HG02678 (cell line): ENCODE results near the gene MYCN.
"Not testable (repeated sequence)": the region's sequence is repeated elsewhere in the genome, so short reads cannot be mapped to it uniquely, and the experiment has no call there.

Source experiments
- ATAC-seq: cut with Tn5 transposase; IDR thresholded peaks from one replicate; pipeline ENCODE4 v1.9.1; 2021; ENCODE audit warnings: mild to moderate bottlenecking, moderate library complexity; ENCODE audit not compliant: unreplicated experiment

MYCN gene

DNA sequence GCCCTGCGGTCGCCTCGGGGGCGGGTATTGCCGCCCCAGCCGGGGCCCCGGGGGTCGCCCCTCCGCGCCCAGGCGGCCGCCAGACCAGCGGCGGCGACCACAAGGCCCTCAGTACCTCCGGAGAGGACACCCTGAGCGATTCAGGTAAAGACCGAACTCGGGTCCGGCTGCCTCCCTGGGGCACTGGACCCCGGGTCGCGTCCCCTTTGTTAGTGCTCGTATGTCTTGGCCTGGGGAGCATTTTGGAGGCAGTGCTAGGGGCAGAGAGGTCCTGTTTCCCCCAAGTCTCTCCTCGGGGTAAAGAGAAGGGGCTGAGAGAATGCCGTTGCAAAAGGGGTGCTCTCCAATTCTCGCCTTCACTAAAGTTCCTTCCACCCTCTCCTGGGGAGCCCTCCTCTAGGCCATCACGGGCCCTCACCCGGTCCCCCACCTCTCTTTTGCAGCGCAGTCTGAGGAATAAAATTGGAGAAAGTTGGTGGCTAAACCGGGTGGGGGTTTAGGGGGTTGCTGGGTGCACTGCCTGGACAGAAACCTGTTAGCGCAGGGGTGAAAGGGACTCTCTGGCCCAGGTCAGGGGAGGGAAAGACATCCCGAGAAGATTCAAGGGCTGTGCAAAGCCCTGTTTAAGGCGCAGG lies 2.5 kb downstream of the MYCN start:
- no peak for ATAC-seq

DNA sequence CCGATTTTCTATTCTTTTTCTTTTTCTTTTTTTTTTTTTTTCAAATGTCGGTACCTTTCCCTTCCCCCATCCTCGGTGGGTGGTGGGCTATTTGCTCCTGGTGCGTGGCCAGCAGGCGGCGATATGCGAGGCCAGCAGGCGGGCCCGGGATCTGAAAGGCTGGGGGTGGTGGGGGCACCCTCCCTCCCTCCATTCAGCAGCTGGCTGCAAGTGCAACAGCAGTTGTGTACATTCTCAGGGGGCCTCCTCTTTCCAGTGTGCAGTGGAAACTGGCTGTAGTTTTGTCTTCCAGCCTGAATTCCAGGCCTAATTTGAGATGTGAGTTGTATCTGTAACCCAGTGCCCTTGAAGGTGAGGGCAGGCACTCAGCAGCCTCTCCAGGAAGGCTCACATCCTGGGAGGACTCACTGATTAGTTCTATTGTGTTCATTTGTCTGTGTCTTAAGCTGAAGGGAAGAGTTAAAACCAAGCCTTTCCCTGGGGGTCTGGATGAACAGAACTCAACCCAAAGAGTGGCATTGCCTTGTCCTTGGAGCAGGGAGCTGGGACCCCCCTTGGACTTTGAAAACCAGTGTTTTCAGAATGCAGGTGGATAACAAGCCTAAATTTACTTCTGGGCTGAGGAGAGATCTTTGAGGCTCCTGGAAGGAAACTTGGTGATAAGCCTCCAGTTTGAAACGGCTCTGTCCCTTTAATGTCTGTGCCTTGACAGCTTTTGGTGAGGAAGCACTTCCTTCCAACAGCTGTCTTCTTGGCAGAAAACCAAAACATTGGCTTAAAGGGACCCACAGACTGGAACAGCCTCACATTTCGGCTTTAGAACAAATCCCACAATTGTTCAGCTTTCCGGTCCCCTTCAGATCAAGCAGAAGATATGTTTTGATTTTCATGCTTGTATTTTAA lies 3.3 kb downstream of the MYCN start:
- ATAC-seq, result no peak

DNA sequence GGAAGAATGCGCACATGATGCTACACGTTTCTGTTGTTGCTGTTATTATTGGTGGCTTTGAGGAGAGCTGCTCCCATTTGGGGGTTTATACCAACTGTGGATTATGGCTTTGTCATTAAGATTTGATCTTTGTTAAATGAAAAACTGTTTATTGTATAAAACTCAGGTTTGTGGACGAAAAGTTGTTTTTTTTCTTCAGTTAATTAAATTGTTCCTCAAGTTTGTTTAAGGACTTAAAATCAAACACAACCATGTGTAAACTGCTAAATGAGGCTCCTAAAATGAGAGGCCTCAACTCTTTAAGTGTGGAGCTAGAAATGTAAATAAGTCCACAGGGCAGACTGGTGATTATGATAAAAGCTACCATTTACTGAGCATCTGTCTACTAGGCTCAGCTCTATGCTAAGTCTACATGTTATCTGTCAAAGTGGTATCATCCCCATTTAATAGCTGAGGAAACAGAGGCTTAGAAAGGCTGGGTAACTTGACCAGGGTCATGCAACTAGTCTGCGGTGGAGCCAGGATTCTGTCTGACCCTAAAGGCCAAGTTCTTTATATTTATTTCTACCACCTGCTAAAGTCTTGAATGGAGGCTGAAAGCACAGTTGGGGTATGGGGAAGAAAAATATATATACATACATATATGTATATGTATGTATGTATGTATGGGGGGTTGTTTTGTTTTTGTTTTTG lies 4.1 kb downstream of the MYCN start:
- no peak for ATAC-seq

GRCh38 chr2:15945909-15946705 lies 5.8 kb downstream of the MYCN start:
- ATAC-seq, result no peak

DNA sequence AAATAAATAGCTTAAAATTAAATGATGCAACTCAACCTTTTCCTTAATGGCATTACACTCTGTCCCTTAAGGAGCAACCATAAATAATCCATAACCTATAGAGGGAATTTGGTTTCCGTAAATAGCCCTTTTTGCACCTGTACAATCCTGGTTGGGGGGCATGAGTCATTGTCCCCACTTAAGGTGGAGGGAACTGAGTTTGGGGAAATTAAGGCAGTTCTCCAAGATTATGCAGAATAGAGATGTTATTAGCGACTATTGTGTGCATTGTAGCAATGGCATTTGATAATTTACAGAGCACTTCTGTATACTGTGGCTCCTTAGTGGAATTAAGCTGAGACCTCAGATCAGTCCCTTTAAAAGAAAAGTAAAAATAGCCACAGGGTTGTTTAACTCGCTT lies 6.6 kb downstream of the MYCN start:
- ATAC-seq, result no peak

- no peak for ATAC-seq
Observed at GRCh38 chr2:15947431-15947830, 7.1 kb downstream of the MYCN start.

- ATAC-seq, result no peak
Observed at GRCh38 chr2:15948704-15948957, 8.3 kb downstream of the MYCN start.

DNA sequence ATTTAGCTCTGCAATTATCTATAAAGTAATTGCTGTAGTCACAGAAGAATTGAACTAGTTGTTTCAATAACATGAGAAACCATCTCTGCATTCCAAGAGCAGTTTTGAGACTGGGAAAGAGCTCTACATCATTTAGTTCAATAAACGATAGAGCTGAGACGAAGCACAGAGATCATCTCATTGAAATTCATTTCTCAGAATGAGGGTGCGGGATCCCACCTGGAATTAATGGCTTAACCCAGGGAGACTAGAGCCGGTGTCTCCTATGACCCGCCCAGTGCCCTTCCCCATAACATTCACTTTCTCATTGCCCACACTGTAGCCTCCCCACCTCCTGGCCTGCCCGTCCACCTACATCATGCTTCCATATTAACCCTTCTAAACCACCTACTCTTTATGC lies 8.8 kb downstream of the MYCN start:
- ATAC-seq, result no peak

DNA sequence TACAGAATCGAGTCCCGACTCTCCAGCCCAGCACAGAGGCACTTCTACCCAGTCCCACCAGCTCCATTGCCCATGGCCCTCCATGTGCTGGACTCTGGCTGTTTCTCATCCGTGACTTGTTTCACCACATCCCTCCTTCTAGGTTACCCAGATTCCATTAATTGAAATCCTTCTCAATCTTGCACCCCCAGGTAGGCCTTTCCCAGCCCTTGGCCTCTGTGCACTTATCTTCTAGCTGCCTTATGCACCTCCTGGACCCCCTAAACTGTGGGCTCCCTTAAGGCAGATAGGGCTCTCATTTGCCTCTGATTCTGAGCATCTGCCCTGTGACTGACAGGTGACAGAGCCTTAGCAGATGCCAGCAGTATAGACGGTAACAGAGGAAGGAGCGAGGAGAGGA lies 9.2 kb downstream of the MYCN start:
- no peak for ATAC-seq

DNA sequence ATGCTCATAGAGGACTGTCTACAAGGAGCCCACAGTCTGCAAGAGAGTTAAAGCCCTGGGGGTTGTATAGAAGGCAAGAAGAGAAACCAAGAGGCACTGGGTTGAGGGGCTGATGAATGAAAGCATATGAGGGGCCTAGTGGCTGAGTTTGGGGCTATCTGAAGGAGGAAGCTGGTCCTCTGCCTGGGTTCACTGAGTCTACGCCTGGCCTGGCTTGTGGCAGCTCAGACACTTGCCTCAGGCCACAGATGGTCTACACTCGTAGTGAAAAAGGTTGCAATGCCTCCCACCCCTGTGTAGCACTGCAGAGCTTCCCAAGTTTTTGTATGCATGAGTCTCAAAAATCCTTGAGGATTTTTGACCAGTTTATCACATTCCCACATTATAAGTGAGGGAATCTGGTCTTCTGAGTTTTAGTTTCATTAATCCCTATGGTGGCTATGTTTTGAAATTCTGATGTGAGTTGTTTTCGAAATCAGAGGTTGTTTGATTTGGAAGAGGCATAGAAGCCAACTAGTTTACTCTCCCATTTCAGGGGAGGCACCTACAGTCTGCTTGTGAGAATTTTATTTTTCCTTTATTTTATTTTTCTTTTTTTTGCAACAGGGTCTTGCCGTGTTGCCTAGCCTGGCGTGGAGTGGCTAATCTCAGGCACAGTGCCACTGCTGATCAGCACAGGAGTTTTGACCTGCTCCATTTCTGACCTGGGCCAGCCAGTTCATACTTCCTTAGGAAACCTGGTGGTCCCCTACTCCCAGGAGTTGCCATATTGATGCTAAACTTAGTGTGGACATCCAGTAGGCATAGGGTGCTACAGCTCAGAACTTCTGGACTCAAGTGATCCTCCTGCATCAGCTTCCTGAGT lies 10.0 kb downstream of the MYCN start:
- ATAC-seq, result no peak

GRCh38 chr2:15951936-15952335 lies 11.6 kb downstream of the MYCN start:
- not testable (repeated sequence) for ATAC-seq

DNA sequence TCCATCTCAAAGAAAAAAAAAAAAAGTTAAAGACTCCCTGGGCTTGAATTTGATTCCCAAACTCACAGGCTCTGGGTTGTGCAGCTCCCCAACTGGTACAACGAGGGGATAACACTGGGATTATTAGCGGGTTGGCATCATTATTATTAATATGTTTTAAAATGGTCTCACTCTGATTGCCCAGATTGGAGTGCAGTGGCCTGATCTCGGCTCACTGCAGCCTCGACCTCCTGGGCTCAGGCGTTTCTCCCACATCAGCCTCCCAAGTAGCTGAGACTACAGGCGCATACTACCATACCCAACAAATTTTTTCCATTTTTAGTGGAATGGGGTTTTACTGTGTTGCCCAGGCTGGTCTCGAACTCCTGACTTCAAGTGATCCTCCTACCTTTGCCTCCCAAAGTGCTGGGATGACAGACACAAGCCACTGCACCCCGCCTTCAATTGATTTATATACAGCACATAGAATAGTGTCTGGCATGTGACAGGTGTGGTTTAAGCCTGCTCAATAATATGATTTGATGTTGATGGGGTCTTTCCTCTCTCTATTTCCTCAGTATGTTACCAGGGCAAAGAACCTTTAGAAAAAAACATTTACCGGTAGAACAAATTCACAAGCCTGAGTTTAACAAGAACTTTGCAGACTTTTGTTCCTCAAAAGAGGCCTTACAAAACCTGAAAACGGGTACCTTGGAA lies 12.2 kb downstream of the MYCN start:
- ATAC-seq, result no peak

DNA sequence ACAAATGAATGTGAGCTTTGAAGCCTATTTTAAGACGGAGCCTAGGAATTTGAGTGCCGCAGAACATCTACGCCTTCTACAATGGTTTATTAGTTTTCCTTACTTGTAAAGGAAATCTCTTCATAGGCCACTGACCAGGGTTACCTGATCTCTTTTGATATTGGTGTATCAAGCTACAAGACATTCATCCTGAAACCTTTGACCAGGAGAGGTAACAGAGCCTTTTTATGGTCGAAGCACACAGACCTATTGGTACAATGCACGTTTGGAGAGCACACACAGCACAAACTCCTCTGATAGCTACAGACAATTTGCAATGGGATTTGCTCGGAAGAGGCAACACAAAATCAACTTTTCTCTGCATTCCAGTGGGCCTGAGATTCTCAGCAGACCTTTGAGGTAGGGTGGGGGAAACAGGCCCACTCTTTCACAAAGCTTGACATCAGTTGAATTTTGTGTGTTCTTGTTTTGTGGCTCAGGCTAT lies 12.8 kb downstream of the MYCN start:
- ATAC-seq, result no peak

GRCh38 chr2:15953891-15954680 lies 13.7 kb downstream of the MYCN start:
- ATAC-seq, result no peak

DNA sequence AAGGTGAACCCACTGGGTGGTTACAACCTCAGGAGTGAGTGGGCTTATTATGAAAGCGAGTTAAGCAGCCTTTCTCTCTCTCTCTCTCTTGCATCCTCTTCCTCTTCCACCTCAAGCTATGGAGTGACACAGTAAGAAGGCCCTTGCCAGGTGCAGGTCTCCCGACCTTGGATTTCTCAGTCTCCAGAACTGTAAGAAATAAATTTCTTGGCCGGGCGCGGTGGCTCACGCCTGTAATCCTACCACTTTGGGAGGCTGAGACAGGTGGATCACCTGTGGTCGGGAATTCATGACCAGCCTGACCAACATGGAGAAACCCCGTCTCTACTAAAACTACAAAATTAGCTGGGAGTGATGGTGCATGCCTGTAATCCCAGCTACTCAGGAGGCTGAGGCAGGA lies 14.4 kb downstream of the MYCN start:
- ATAC-seq, result no peak

GRCh38 chr2:15955232-15955988 lies 15.1 kb downstream of the MYCN start:
- no peak for ATAC-seq

DNA sequence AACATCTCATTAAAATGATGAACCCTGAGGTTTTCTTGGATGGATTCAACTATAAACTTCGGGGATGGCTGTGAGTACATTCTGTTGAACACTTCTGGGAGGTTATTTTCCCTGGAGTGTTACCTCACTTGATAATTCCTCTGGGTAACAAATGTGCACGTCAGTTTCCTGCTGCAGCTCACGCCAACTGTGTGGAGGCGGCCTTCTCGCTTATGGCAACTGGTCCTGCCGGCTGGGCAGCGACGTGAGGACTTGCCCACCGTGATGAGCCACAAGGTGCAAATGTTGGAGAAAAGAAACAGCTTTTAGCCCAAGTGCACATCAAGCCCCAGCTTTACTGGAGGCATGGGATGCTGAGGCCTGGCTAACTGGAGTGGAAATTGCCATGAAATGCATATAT lies 15.9 kb downstream of the MYCN start:
- ATAC-seq, result no peak
